GM18909 (cell line): ENCODE results near the gene NPAS4.
A peak's percentile ranks its signal among the peaks of the same experiment; 100 is the strongest.
"Not testable (repeated sequence)": the region's sequence is repeated elsewhere in the genome, so short reads cannot be mapped to it uniquely, and the experiment has no call there.

Experiments
- ATAC-seq: cut with Tn5 transposase; IDR thresholded peaks from one replicate; pipeline ENCODE4 v1.9.1; 2021; ENCODE audit warnings: mild to moderate bottlenecking; ENCODE audit not compliant: unreplicated experiment, poor library complexity

NPAS4 gene

DNA sequence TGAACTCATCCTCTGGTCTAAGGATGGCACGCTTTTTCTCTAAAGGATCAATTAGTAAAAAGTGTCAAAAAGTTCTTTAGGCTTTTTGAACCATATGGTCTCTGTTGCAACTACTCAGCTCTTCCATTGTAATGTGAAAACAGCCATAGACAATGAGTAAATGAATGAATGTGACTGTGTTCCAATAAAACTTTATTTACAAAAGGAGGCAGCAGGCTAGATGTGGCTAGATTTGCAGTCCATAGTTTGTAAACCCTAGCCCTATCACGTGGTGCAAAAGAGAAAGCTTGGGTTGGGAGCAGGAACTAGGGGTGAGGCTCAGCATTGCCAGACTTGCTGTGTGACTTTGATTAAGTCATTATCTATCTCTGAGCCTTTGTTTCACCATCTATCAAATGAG, 5.4 kb upstream of the NPAS4 start:
- ATAC-seq: no peak

DNA sequence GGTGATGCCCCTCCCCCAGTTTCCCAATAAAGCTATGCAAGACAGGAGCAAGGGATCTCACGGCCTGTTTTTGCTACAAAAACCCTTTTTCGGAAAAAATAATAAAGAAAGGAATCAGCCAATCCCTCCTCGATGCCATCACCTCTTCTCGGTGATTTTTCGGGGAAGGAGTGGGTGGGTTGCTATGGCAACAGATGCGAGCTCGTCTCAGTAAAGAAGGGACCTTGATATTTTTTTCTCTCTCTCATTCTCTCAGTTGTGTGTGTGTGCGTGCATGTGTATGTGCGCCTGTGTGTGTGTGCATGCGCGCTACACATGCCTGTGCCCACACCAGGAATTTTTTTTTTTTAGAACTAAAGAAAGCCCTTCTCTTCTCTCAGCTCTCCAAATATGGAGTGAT, 3.8 kb upstream of the NPAS4 start:
- no peak for ATAC-seq

DNA sequence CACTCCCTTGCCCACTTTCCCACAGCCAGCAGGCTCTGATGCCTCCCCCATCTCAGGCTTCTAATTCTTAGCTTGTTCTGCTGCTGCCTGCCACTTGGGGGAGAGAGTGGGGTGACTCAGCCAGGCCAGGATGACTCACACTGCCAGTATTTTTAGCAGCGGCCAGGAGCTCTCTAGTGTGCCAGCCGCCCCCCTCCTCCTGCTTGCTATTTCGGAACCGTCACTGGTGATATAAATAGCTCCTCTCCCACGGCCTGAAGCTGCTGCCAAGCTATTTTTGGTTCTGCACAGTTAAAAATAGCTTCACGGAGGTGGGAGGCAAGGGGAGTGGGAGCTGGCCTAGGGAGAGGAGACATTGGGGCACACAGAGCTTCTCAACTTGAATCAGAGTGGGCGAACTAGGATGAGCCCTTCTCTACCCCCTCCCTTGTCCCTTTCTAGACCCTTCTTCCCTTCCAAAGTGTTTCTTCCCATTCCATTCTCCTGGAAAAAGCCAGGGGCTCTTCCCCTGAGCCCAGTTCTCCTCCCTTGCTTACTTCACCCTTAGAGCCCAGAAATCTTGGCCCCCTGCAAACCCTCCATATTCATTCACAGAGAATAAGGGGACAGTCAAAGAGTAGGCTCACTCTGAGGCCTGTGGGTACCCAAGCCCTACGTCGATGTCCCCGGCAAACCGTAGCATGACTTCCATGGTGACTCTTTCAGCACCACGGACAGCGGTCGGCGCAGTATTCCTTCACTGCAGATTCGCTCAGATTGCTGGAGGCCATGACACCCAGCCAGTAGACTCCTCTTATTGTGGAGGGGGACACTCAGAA, 2.5 kb upstream of the NPAS4 start:
- ATAC-seq: no peak

DNA sequence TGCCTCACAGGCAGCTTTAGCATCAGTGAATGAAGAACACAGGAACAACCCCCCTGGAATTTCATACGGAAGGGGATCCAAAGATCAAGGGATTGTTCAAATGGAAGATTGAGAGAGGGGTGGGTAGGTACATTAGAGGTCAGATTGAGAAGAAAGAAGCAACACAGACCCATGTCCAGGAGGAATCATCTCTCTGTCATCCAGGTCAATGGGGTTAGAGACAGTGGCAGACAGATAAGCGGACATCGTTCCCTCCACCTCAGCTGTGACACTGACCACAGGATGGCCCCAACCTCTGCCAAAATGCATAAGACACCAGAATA, 1.9 kb upstream of the NPAS4 start:
- ATAC-seq: no peak

DNA sequence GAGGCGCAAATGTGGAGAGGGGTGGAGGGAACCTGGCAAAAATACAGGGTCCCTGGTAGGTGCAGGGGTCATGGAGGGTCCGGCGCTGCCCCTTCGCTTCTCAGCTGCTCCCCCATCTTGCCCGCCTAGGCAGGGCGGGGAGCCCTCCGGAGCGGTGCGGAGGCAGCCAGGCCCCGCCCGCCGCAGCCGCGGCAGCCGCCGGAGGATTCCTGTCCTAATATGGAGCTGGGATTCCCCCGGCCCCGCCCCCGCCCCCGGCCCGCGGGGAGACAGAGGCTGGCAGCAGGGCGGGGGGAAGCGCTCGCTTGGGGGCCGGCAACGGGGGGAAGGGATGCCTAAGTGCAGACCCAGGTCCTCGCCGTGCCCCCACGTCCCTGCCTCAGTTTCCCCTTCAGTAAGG, 1.0 kb upstream of the NPAS4 start:
- no peak for ATAC-seq

DNA sequence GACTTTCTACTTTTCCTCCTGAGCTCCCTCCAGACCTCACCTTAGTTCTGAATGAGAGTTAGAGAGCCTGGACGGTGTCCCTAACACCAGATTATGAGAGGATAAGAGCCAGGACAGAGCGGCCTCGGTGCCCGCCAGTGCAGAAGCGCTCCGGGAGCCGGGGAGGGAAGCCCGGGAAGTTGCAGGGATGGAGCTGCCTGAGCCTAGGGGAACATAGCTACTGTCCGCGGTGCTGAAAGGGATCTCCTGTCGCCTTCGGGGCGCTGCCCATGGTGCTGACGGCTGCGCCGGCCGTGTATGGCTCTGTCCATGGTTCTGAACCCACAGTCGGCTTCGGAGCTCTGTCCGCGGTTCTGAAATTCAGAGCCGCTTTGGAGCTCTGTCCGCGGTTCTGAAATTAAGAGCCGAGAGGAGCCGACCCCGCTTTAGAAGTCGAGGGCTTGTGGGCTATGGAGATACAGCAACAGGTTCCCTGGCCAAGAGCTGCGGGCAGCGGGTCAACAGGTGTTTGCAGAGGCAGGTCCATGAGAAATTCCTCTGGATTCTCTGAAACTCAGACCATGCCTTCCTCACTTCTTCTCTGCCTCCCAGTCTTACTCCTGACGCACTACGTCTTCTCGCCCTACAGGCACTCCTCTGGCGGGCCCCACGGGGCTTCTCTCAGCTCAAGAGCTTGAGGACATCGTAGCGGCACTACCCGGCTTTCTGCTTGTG, 814 bp downstream of the NPAS4 start:
- no peak for ATAC-seq

DNA sequence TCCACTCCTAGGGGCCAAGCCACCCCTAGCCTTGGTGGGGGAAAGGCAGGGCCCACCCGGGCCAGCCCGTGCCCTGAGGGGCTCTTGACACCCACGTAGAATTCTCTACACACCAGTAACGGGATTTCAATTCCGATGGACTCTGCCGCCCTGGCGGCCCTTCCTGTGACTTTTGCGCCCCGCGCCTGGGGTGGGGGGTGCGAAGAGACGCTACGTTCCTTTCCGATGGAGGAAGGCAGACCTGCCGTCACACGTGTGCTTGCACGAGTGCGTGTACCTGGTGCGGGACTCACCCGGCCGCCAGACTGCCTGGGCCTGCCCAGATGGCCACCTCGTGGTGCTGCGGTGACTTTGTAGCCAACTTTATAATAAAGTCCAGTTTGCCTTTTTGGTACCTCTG, 5.5 kb downstream of the NPAS4 start:
- ATAC-seq: no peak

DNA sequence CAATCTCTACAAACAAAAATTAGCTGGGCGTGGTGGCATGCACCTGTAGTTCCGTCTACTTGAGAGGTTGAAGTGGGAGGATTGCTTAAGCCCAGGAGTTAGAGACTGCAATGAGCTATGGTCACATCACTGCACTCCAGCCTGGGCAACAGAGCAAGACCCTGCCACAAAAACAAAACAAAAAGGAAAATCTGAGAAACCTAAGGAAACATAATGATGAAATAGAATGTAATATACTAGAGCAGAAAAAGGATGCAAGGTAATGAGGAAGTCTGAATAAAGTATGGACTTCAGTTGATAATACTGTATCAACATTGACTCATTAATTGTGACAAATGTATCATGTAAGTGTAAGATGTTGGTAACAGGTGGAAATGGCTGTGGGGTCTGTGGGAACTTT, 8.1 kb downstream of the NPAS4 start:
- no peak for ATAC-seq

DNA sequence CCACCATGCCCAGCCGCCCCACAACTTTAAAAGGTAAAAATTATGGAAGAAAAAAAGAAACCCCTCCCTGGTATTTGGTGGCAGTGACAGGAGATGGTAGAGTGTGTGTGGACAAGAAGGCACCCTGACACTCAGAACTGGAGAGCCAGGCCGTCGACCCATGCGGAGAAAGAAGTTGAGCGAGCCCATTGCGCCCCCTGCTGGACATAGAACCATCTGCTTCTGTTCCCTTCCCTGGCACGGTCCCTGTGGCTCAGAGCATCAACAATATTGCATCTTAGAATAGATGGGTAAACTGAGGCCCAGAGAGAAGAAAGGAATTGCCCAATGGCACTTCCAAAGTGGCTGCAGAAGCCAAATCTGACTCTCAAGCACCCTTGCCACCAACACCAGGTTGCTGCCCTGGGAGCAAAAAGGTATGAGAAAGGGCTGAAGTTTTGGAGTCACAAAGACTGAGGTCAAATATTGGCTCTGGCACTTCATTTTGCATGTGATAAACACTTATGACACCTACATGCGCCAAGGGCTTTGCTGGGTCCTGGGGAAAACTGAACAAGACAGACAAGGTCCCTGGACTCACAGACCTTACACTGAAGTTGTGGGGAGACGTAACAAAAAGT, 9.3 kb downstream of the NPAS4 start:
- no peak for ATAC-seq

DNA sequence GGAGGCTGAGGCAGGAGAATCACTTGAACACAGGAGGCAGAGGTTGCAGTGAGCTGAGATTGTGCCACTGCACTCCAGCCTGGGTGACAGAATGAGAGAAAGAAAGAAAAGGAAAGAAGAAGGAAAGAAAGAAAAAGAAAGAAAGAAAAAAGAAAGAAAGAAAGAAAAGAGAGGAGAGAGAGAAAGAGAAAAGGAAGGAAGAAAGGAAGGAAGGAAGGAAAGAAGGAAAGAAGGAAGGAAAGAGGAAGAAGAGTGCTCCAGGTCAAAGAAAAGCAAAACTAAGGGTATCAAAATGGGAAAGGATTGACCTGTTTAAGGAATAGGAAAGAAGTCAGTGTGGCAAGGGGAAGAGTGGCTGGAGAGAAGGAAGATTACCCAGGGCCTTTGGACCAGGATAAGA, 10.5 kb downstream of the NPAS4 start:
- ATAC-seq: not testable (repeated sequence)

DNA sequence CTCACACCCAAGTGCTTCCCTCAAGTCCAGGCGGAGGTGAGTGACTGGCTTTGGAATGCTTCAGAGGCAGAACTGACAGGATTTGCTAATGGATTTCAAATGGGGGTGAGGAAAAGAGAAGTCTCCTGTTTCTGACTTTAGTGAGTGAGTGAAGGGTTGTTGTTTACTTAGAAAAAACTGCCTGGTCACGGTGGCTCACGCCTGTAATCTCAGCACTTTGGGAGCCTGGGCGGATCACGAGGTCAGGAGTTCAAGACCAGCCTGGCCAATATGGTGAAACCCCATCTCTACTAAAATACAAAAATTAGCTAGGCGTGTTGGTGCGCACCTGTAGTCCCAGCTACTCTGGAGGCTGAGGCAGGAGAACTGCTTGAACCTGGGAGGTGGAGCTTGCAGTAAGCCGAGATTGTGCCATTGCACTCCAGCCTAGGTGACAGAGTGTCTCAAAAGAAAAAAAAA, 11.1 kb downstream of the NPAS4 start:
- ATAC-seq: not testable (repeated sequence)

DNA sequence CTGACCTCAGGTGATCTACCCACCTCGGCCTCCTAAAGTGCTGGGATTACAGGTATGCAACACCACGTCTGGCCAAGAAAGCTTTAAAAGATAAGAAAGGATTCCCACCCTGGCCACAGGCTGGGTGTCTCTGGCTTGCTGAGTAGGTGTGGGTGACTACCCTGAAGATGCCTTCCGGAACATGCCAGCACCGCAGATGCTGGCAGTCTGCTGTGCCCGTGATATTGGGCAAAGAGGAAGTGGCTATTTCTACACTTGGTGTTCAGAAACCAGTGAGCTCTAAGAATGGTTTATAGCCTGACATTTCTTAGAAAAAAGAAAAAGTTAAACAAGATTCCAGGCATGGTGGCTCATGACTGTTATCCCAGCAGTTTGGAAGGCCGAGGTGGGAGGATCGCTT, 11.8 kb downstream of the NPAS4 start:
- ATAC-seq: no peak

DNA sequence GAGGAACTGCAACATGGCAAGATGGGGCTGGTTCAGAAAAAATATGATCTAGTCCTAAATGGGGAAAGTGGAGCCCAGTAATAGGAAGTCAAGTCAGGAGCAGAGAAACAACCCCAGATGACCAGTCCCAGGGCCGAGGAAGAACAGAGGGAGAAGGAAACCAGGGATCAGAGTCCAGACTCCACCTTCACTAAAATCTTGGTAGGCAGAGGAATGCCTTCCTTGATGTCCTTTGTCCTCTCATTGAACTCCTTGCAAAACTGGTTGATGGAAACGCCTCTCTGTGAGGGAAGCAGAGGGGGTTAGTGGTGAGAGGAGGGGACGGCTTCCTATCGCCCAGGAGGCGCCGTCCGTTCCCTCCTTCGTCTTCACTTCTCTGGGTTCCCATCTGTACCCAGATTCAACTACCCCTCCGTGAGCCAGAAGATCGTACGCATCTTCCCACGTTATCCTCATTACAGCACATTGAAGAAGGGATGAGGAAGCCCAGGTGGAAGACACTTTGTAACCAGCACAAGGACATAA, 17.2 kb downstream of the NPAS4 start:
- ATAC-seq: no peak

DNA sequence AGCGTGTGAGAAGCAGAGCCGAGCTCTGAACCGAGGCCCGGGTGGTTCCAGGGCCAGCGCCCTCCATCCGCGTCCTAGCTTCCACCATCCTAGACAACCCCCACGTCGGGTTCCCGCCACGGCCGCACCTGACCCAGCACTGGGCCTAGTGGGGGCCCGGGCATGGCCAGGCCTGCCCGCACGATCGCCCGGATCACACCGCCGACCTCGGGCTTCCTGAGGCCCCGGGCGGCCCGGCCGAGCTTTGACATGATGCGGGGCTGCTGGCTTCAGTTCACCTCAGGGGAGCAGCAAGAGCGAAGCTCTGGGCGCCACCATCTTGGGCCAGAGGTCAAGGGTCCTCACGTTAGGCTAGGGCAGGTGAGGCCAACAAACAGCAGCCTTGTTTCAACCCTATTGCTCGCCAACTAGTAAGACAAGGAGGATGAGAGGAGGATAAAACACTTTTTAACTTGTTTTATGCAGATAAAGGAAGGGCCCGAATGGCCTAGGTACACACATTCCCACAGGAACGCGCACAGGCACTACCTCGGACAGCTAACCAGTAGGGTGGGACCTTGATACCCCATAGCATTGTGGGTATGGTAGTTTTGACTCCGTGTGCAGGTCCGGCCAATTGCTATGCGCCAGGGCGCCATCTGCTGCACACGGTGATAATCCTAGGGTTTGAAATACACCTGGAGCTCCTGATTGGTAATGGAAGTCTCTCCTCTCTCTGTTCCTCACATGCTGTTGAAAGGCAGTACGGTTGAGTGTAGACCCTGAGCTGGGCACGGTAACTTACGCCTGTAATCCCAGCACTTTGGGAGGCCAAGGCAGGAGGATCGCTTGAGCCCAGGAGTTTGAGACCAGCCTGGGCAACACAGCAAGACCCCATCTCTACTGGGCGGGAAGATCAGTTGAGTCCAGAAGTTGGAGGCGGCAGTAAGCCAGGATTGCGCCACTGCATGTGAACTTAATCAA, 17.9 kb downstream of the NPAS4 start, which contains the start of gene MRPL11:
TSS of gene MRPL11 (minus strand) at position 345 of the 963 bp plus-strand sequence. CDS start at position 251, 94 bp downstream.
- ATAC-seq: peak; percentile 93

DNA sequence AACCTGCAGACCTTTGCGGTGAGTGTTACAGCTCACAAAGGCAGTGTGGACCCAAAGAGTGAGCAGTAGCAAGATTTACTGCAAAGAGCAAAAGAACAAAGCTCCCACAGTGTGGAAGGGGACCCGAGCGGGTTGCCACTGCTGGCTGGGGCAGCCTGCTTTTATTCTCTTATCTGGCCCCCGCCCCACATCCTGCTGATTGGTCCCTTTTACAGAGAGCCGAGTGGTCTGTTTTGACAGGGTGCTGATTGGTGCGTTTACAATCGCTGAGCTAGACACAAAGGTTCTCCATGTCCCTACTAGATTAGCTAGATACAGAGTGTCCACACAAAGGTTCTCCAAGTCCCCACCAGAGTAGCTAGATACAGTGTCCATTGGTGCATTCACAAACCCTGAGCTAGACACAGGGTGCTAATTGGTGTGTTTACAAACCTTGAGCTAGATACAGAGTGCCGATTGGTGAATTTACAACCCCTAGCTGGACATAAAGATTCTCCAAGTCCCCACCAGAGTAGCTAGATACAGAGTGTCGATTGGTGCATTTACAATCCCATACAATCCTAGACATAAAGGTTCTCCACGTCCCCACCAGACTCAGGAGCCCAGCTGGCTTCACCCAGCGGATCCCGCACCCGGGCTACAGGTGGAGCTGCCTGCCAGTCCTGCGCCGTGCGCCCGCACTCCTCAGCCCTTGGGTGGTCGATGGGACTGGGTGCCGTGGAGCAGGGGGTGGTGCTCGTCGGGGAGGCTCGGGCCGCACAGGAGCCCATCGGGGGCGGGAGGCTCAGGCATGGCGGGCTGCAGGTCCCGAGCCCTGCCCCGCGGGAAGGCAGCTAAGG, 19.5 kb downstream of the NPAS4 start:
- not testable (repeated sequence) for ATAC-seq

DNA sequence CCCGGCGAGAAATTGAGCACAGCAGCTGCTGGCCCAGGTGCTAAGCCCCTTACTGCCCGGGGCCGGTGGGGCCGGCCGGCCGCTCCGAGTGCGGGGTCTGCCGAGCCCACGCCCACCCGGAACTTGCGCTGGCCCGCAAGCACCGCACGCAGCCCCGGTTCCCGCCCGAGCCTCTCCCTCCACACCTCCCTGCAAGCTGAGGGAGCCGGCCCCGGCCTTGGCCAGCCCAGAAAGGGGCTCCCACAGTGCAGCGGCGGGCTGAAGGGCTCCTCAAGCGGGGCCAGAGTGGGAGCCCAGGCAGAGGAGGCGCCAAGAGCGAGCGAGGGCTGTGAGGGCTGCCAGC, 20.1 kb downstream of the NPAS4 start:
- ATAC-seq: not testable (repeated sequence)

DNA sequence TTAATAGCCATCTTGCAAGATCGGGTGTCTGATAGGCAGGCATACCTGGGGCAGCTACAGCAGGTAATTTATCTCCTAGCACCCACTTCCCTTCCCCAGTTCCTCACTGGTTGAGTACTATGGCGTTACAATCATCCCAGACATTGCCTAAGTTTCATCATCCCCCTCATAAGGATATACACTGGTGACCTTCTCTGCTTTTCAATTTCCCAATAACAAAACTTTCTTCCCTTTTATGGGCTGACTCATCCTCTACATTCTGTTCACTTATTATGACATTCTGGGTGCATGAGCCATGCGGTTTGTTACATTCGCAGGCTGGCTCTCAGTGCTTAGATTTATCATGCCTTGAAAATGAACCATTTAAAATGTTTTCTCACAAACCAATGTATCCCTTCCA, 22.8 kb downstream of the NPAS4 start:
- ATAC-seq: no peak

DNA sequence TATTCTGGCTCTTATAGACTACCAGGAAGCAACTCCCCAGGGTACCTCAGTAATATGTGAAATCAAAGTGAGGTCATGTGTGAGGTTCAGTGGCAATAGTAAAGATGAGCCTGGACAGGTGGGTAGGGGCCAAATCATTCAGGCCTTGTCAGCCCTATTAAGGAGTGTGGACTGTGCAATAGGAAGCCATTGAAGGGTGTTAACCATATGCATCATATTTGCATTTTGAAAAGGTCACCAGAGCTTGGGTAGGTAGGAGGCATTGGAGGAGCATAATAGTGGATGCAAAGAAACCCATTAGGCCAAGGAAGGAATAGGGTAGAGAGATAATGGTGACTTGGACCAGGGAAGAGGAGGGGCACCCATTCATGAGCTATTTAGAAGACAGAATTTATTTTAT, 26.2 kb downstream of the NPAS4 start:
- ATAC-seq: no peak

DNA sequence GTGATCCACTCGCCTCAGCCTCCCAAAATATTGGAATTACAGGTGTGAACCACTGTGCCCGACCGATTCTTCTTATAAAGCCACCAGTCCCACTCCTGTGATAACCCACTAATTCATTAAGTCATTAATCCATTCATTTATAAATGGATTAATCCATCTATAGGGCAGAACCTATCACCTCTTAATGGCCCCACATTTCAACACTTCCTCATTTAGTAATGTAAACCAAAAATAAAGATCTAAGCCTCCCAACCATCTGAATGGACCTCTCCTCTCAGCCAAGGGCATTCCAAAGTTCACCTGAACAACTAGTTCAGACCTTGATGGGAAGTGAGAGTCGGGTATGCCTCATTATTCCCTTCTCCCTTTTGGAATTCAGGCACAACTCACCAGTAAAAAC, 27.7 kb downstream of the NPAS4 start:
- ATAC-seq: no peak
